Stimulated activated CD4-positive, alpha-beta T cell treated with anti-CD3 and anti-CD28 coated beads, Interleukin-12 subunit alpha, Interleukin-12 subunit beta, amount 100 ng/mL, for 4 hours (primary cell): Measurements from ENCODE around the gene ALK.

Experiments used
- DNase-seq: peaks from one replicate; pipeline ENCODE4 v3.0.0-alpha.2; 2020

Gene ALK

GRCh38 chr2:29787473-29788465 is 133.6 kb downstream of the ALK start:
- no peak for DNase-seq

GRCh38 chr2:29786361-29786760 is 135.0 kb downstream of the ALK start:
- no peak for DNase-seq

GRCh38 chr2:29783666-29784065 is 137.7 kb downstream of the ALK start:
- no peak for DNase-seq

GRCh38 chr2:29782549-29783458 is 138.6 kb downstream of the ALK start:
- no peak for DNase-seq

GRCh38 chr2:29782087-29782486 is 139.3 kb downstream of the ALK start:
- DNase-seq, result no peak

- DNase-seq, result no peak
These were observed 140.5 kb downstream of the ALK start for GRCh38 chr2:29780906-29781305.

- no peak for DNase-seq
These were observed 144.2 kb downstream of the ALK start for GRCh38 chr2:29777161-29777560.

- DNase-seq, result no peak
These were observed 145.0 kb downstream of the ALK start for GRCh38 chr2:29776406-29776805.

- DNase-seq, result no peak
These were observed 145.4 kb downstream of the ALK start for GRCh38 chr2:29775937-29776336.

- no peak for DNase-seq
These were observed 146.8 kb downstream of the ALK start for GRCh38 chr2:29774624-29775023.

- DNase-seq, result no peak
These were observed 150.5 kb downstream of the ALK start for GRCh38 chr2:29770846-29771245.

GRCh38 chr2:29769847-29770246 is 151.5 kb downstream of the ALK start:
- no peak for DNase-seq

GRCh38 chr2:29767606-29768335 is 153.6 kb downstream of the ALK start:
- no peak for DNase-seq

- DNase-seq, result no peak
These were observed 155.2 kb downstream of the ALK start for GRCh38 chr2:29766191-29766590.

- no peak for DNase-seq
These were observed 155.7 kb downstream of the ALK start for GRCh38 chr2:29765721-29766120.

GRCh38 chr2:29763371-29763770 is 158.0 kb downstream of the ALK start:
- no peak for DNase-seq

GRCh38 chr2:29762239-29762638 is 159.1 kb downstream of the ALK start:
- DNase-seq, result no peak

- DNase-seq, result no peak
These were observed 160.1 kb downstream of the ALK start for GRCh38 chr2:29761278-29761677.

GRCh38 chr2:29760008-29760407 is 161.4 kb downstream of the ALK start:
- DNase-seq, result no peak

- no peak for DNase-seq
These were observed 162.0 kb downstream of the ALK start for GRCh38 chr2:29759360-29759759.

GRCh38 chr2:29755829-29756228 is 165.6 kb downstream of the ALK start:
- no peak for DNase-seq

GRCh38 chr2:29755233-29755632 is 166.2 kb downstream of the ALK start:
- no peak for DNase-seq
